Bronchial epithelial cell (primary cell): ENCODE results near the gene WASHC4. TPM values are rescaled to one million over a fixed set of nuclear protein-coding genes. Genes with fewer than 3 reads are reported as not detected.

Experiments used
- DNase-seq: peaks from one replicate; pipeline ENCODE4 v3.0.0-alpha.2; 2010; ENCODE audit warnings: low read depth
- FAIRE-seq: peaks from 2 replicates; lab custom pipeline; 2011; peaks lifted over from hg19 to GRCh38; lab: Jason Lieb, UNC
- H3K27me3 ChIP-seq: 2 replicates; pipeline ENCODE4 v1.5.1; 2011; ENCODE audit warnings: low read length; ENCODE audit not compliant: control insufficient read depth, insufficient read depth
- H3K36me3 ChIP-seq: 2 replicates; pipeline ENCODE4 v1.5.1; 2011; ENCODE audit warnings: low read length; ENCODE audit not compliant: control insufficient read depth, insufficient read depth
- H3K4me3 ChIP-seq: 2 replicates; pipeline ENCODE4 v1.5.1; 2011; ENCODE audit warnings: mild to moderate bottlenecking, low read depth, low read length, control low read depth
- CTCF ChIP-seq: IDR thresholded peaks from 2 replicates; pipeline ENCODE4 v1.5.1; 2011; ENCODE audit warnings: mild to moderate bottlenecking, moderate library complexity, low read length, control low read depth, inconsistent platforms; ENCODE audit not compliant: insufficient read depth, severe bottlenecking
- total RNA-seq: library from RNA; depleted of rRNA; stranded (reverse); fragments of >200 nt; gene quantifications from 2 replicates; pipeline ENCODE4 v1.2.1, GENCODE V29; 2014

The WASHC4 gene
- total RNA-seq, 1 donor from 2014 or later, result 60.8 TPM

DNA sequence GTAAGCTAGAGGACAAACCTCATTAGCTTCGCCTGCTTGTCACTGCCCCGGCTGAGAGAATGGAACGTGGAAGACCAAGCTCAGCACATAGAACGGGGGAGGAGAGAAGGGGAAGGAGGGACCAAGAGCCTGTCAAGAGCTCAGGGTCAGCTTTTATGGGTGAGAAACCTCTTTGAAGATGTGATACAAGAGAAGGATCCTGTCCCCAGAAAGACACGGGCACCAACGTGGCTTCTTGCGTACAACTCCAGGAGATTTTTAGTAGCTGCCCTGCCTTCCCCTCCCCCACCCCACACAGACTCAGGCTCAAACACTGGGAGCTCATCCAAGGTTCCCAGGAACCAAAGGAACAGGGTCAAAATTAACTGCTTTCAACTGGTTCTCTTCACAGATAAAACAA, 93.8 kb downstream of the WASHC4 start:
- Histone ChIP-seq H3K4me3 (no peak overlapping the region), H3K27me3 (no peaks in the 10 kb centered on the region), H3K36me3 (peaks cover 7% of the 10 kb centered on the region)
- FAIRE-seq, result no peak
- TF ChIP-seq CTCF, result no peak
- no peak for DNase-seq

DNA sequence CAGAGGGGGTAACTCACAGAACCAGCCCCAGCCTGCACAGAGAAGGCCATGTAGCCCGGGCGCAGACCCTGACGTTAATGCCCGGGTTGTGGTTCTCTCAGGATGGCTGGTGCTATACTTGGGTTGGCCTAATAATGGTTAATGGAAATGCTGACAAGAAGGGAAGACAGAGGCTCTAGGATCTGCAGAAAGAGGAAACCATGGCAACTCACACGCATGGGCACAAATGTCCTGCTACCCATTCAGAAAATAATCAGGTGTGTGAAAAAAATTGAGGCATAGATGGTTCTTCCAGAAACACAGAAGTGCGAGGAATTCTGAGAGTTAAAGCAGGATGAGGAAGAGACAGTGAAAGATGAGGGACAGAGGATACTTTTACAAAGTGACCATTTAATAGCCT, 94.7 kb downstream of the WASHC4 start:
- TF ChIP-seq CTCF, result no peak
- no peaks in the 10 kb centered on the region for H3K27me3 ChIP-seq
- no peak for DNase-seq
- FAIRE-seq, result no peak
- no peak overlapping the region for H3K4me3 ChIP-seq
- H3K36me3 ChIP-seq, result peaks cover 11% of the 10 kb centered on the region

- Histone ChIP-seq H3K27me3 (no peaks in the 10 kb centered on the region), H3K36me3 (peaks cover 13% of the 10 kb centered on the region), H3K4me3 (no peak overlapping the region)
- no peak for TF ChIP-seq CTCF
- DNase-seq (no peak), FAIRE-seq (peak; percentile 36)
These were observed 96.6 kb downstream of the WASHC4 start for GRCh38 chr12:105204127-105204526.

GRCh38 chr12:105204916-105205315, 97.4 kb downstream of the WASHC4 start:
- Histone ChIP-seq H3K27me3 (no peaks in the 10 kb centered on the region), H3K36me3 (peaks cover 13% of the 10 kb centered on the region), H3K4me3 (no peak overlapping the region)
- DNase-seq (peak; percentile 63), FAIRE-seq (no peak)
- TF ChIP-seq CTCF, result no peak

GRCh38 chr12:105205322-105206048, 98.0 kb downstream of the WASHC4 start:
- DNase-seq (peak; percentile 29), FAIRE-seq (no peak)
- H3K4me3 ChIP-seq, result no peak overlapping the region
- peaks cover 13% of the 10 kb centered on the region for H3K36me3 ChIP-seq
- no peak for TF ChIP-seq CTCF
- H3K27me3 ChIP-seq, result no peaks in the 10 kb centered on the region
